Measurements from ENCODE around the gene NPW. TPM values are rescaled to one million over a fixed set of nuclear protein-coding genes. Genes with fewer than 3 reads are reported as not detected.

NPW gene
- total and polyA plus RNA-seq, 9 of the 15 experiments (the other 6 are each of a cell fraction or from before 2014, with no cell fraction given) = 0.14 to 4.0 (median 2.6) TPM; not detected in 4

DNA sequence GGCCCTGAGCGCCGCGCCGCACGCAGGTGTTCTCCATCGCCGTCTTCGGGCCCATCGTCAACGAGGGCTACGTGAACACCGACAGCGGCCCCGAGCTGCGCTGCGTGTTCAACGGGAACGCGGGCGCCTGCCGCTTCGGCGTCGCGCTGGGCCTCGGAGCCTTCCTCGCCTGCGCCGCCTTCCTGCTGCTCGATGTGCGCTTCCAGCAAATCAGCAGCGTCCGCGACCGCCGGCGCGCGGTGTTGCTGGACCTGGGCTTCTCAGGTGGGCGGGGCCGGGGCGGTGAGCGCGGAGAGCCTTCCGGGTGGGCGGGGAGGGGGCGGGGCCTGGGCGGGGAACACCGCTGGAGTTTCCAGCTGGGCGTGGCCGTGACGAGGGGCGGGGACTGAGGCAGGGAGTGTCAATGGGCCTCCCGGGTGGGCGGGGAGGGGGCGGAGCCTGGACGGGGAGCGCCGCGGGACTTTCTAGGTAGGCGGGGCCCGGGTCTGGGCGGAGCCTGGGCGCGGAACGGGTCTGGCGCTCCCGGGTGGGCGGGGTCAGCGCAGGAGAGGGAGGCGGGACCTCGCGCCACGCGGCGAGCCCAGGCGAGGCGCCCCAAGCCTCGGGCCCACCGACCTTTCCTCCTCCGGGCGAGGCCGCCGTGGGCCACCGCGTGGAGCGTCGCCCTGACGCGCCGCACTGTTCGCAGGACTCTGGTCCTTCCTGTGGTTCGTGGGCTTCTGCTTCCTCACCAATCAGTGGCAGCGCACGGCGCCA, 27.5 kb upstream of the NPW start (continued):
- TF ChIP-seq, protein P1, sequence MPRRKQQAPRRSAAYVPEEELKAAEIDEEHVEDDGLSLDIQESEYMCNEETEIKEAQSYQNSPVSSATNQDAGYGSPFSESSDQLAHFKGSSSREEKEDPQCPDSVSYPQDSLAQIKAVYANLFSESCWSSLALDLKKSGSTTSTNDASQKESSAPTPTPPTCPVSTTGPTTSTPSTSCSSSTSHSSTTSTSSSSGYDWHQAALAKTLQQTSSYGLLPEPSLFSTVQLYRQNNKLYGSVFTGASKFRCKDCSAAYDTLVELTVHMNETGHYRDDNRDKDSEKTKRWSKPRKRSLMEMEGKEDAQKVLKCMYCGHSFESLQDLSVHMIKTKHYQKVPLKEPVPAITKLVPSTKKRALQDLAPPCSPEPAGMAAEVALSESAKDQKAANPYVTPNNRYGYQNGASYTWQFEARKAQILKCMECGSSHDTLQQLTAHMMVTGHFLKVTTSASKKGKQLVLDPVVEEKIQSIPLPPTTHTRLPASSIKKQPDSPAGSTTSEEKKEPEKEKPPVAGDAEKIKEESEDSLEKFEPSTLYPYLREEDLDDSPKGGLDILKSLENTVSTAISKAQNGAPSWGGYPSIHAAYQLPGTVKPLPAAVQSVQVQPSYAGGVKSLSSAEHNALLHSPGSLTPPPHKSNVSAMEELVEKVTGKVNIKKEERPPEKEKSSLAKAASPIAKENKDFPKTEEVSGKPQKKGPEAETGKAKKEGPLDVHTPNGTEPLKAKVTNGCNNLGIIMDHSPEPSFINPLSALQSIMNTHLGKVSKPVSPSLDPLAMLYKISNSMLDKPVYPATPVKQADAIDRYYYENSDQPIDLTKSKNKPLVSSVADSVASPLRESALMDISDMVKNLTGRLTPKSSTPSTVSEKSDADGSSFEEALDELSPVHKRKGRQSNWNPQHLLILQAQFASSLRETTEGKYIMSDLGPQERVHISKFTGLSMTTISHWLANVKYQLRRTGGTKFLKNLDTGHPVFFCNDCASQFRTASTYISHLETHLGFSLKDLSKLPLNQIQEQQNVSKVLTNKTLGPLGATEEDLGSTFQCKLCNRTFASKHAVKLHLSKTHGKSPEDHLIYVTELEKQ (CRISPR knock-in tag; IDR thresholded peaks at IDR 0.05) = no peak
- TF ChIP-seq ZNF24 (IDR thresholded peaks at IDR 0.05) (0 out of 2 replicates have a peak, but pooled peaks have one; percentile 48), ELF4 (CRISPR knock-in tag; IDR thresholded peaks at IDR 0.05) (no peak), MBD2 (IDR thresholded peaks at IDR 0.05; ENCODE audit: borderline replicate concordance, low read depth) (no peak), KAT2B (IDR thresholded peaks at IDR 0.05; ENCODE audit: low read depth, low read length) (no peak), CBX5 (IDR thresholded peaks at IDR 0.05; ENCODE audit: borderline replicate concordance, low read depth) (no peak), CBX1 (IDR thresholded peaks at IDR 0.05; ENCODE audit: low read depth) (0 out of 2 replicates have a peak, but pooled peaks have one; percentile 50), THRAP3 (IDR thresholded peaks at IDR 0.05; ENCODE audit: borderline replicate concordance) (no peak), ZNF717 (CRISPR knock-in tag; IDR thresholded peaks at IDR 0.05) (no peak), RBM15 (IDR thresholded peaks at IDR 0.05; ENCODE audit: insufficient read depth, low read length) (no peak), MIER1 (IDR thresholded peaks at IDR 0.05; ENCODE audit: low read depth) (no peak), ZNF445 (CRISPR knock-in tag; IDR thresholded peaks at IDR 0.05; ENCODE audit: low read depth) (no peak), SMAD4 (CRISPR knock-in tag; conservative IDR thresholded peaks at IDR 0.05) (peak; percentile 48; the same call in 1 of the 2 replicates), NFATC3 (IDR thresholded peaks at IDR 0.05) (no peak), SNIP1 (IDR thresholded peaks at IDR 0.05; ENCODE audit: low read depth) (no peak)
- TF ChIP-seq, protein P2, sequence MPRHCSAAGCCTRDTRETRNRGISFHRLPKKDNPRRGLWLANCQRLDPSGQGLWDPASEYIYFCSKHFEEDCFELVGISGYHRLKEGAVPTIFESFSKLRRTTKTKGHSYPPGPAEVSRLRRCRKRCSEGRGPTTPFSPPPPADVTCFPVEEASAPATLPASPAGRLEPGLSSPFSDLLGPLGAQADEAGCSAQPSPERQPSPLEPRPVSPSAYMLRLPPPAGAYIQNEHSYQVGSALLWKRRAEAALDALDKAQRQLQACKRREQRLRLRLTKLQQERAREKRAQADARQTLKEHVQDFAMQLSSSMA (CRISPR knock-in tag; IDR thresholded peaks at IDR 0.05) = peak; percentile 60; the same call in 1 of the 2 replicates
- TF ChIP-seq, protein P3, sequence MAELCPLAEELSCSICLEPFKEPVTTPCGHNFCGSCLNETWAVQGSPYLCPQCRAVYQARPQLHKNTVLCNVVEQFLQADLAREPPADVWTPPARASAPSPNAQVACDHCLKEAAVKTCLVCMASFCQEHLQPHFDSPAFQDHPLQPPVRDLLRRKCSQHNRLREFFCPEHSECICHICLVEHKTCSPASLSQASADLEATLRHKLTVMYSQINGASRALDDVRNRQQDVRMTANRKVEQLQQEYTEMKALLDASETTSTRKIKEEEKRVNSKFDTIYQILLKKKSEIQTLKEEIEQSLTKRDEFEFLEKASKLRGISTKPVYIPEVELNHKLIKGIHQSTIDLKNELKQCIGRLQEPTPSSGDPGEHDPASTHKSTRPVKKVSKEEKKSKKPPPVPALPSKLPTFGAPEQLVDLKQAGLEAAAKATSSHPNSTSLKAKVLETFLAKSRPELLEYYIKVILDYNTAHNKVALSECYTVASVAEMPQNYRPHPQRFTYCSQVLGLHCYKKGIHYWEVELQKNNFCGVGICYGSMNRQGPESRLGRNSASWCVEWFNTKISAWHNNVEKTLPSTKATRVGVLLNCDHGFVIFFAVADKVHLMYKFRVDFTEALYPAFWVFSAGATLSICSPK (IDR thresholded peaks at IDR 0.05; ENCODE audit: borderline replicate concordance) = no peak
- TF ChIP-seq, protein P4, sequence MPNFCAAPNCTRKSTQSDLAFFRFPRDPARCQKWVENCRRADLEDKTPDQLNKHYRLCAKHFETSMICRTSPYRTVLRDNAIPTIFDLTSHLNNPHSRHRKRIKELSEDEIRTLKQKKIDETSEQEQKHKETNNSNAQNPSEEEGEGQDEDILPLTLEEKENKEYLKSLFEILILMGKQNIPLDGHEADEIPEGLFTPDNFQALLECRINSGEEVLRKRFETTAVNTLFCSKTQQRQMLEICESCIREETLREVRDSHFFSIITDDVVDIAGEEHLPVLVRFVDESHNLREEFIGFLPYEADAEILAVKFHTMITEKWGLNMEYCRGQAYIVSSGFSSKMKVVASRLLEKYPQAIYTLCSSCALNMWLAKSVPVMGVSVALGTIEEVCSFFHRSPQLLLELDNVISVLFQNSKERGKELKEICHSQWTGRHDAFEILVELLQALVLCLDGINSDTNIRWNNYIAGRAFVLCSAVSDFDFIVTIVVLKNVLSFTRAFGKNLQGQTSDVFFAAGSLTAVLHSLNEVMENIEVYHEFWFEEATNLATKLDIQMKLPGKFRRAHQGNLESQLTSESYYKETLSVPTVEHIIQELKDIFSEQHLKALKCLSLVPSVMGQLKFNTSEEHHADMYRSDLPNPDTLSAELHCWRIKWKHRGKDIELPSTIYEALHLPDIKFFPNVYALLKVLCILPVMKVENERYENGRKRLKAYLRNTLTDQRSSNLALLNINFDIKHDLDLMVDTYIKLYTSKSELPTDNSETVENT (CRISPR knock-in tag; IDR thresholded peaks at IDR 0.05) = peak; percentile 92
- TF ChIP-seq, protein P5, sequence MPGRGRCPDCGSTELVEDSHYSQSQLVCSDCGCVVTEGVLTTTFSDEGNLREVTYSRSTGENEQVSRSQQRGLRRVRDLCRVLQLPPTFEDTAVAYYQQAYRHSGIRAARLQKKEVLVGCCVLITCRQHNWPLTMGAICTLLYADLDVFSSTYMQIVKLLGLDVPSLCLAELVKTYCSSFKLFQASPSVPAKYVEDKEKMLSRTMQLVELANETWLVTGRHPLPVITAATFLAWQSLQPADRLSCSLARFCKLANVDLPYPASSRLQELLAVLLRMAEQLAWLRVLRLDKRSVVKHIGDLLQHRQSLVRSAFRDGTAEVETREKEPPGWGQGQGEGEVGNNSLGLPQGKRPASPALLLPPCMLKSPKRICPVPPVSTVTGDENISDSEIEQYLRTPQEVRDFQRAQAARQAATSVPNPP (IDR thresholded peaks at IDR 0.05; ENCODE audit: borderline replicate concordance, insufficient read depth, insufficient read length) = no peak

Measured in K562 (cell line).